ENCODE data around the gene MTCH1.

Gene MTCH1

DNA sequence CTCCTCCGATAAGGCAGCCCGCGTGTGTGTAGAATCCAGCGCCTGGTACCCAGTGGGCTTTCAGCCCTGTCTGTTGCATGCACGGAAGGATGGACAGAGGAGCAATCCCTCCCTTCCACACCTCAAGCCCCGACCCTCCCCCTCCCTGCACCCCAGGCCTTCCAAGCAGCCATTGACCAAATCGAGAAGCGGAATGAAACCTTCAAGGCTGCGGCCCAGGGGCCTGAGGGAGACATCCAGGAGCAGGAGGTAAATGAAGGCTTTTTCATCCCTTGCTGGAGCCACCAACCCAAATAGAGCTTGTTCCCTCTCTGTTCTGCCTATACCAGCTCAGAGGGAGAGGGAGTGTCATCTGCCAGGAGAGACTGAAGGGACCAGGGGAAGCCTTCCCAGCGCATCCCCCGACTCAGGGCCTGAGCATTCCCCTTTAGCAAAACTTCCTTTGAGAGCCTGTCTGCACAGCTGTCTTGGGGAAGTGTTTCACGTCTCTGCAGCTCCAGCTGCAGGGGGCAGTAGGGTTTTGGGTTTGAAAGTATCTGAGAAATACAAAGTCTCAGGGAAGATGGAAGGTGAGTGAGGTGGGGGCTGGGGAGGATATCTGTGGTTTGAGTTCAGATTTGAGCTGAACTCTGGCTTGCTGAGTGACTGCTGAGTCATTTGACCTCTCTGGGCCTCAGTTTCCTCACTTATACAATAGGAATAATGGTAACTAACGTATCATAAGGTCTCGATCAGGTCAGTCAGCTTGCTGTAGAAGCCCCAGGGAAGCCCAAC lies 35.5 kb upstream of the MTCH1 start:
- no peak for DNase-seq (ENCODE audit: extremely low read depth, low read depth)

DNA sequence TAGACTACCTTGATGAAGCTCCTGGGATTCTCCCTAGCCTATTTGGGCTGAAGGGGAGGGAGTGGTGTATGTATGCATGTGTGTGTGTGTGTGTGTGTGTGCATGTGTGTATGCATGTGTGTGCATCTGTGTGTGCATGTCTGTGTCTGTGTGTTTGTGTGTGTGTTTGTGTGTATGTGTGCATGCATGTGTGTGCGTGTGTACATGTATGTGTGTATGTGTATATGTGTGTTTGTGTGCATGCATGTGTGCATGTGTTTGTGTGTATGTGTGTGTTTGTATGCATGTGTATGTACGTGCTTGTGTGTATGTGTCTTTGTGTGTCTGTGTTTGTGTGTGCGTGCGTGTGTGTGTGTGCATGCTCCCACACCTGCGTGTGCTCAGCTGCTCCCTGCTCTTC lies 34.8 kb upstream of the MTCH1 start:
- no peak overlapping the region for H3K4me3 ChIP-seq (replicated peaks; ENCODE audit: low read depth, low read length)
- TF ChIP-seq, protein P1, sequence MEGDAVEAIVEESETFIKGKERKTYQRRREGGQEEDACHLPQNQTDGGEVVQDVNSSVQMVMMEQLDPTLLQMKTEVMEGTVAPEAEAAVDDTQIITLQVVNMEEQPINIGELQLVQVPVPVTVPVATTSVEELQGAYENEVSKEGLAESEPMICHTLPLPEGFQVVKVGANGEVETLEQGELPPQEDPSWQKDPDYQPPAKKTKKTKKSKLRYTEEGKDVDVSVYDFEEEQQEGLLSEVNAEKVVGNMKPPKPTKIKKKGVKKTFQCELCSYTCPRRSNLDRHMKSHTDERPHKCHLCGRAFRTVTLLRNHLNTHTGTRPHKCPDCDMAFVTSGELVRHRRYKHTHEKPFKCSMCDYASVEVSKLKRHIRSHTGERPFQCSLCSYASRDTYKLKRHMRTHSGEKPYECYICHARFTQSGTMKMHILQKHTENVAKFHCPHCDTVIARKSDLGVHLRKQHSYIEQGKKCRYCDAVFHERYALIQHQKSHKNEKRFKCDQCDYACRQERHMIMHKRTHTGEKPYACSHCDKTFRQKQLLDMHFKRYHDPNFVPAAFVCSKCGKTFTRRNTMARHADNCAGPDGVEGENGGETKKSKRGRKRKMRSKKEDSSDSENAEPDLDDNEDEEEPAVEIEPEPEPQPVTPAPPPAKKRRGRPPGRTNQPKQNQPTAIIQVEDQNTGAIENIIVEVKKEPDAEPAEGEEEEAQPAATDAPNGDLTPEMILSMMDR (IDR thresholded peaks at IDR 0.05; ENCODE audit: low read depth, low read length, missing control alignments), result no peak
- DNase-seq (ENCODE audit: extremely low read depth, low read depth), result no peak

More for the DNA sequence above, 35.5 kb upstream of the MTCH1 start:
- TF ChIP-seq, protein P1 (IDR thresholded peaks at IDR 0.05; ENCODE audit: low read depth, low read length, missing control alignments), result peak; percentile 63
- H3K4me3 ChIP-seq (replicated peaks; ENCODE audit: low read depth, low read length), result no peak overlapping the region

DNA sequence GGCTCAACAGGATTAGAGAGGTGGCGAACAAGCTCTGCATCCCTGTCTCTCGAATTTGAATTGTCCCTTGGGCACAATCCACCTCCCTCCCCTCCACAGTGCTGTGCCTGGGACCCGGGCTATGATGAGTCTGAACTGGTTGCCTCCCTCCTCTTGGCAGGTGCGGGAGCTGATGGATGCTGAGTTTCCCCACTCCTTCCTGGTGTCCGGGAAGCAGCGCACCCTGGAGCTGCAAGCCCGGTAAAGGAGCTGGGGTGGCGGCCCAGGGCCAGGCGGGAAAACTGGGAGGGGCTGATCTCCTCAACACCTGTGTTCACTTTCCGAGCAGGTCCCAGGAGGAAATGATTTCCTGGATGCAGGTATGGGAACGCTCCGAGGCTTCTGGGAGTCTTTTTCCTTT lies 34.4 kb upstream of the MTCH1 start:
- DNase-seq (ENCODE audit: extremely low read depth, low read depth), result no peak
- TF ChIP-seq, protein P1 (IDR thresholded peaks at IDR 0.05; ENCODE audit: low read depth, low read length, missing control alignments), result no peak
- no peak overlapping the region for H3K4me3 ChIP-seq (replicated peaks; ENCODE audit: low read depth, low read length)

DNA sequence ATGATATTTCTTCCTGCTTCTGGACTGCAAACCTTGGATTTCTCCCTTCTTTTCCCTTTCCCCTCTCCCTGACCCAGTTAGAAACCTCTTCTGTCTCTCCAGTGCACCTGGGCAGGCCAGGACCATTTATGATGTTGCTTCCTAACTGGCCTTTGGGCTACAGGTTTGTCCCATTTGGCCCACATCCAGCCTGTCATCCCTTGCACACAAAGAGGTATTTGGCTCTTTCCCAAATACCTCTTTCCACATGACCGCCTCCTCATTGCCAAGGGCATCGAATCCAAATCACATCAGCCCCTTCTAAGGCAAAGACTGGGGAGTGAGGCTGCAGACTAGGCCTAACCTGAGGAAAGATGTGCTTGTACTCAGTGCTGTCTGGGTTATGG lies 33.1 kb upstream of the MTCH1 start:
- TF ChIP-seq, protein P1 (IDR thresholded peaks at IDR 0.05; ENCODE audit: low read depth, low read length, missing control alignments), result no peak
- DNase-seq (ENCODE audit: extremely low read depth, low read depth), result no peak
- H3K4me3 ChIP-seq (replicated peaks; ENCODE audit: low read depth, low read length), result no peak overlapping the region

DNA sequence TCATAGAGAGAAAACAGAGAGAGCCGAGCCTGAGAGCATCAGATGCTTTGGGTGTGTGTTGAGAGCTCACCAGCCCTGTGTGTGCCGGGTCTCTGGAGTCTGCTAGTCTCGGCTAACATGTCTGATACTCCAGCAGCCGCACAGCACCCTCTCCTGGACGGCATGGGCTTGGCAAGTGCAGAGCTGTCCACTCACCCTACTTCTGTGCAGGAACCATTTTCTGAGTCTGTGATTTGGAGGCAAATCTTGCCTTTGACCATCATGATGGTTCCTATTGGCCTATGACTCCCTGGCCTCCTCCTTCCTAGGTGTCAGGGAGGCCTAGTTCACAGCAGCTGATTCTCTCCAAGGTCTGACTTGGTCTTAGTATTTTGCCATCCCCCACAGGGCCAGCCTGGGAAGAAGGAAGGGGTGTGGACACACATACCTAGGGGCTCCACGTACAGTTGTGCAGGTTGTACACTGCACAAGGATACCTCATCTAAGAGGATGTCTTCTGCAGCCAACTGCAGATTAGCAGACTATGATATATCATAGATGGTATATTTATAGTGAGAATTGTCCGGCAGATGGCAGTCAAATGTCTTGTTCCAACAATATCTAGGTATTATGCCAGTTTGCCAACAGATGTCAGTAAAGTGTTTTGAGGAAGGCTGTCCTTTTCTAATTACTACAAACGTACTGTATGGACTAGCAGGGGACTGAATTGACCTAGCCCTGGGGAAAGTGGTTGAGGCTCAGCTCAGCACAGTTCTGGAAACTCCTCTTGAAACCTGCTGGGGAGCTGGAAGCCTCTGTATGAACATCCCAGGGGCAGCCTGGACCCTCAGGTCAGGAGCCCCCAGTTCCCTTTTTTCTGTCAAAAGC lies 32.4 kb upstream of the MTCH1 start:
- TF ChIP-seq, protein P1 (IDR thresholded peaks at IDR 0.05; ENCODE audit: low read depth, low read length, missing control alignments), result peak; percentile 96
- DNase-seq (ENCODE audit: extremely low read depth, low read depth), result peak; percentile 67
- H3K4me3 ChIP-seq (replicated peaks; ENCODE audit: low read depth, low read length), result no peak overlapping the region

DNA sequence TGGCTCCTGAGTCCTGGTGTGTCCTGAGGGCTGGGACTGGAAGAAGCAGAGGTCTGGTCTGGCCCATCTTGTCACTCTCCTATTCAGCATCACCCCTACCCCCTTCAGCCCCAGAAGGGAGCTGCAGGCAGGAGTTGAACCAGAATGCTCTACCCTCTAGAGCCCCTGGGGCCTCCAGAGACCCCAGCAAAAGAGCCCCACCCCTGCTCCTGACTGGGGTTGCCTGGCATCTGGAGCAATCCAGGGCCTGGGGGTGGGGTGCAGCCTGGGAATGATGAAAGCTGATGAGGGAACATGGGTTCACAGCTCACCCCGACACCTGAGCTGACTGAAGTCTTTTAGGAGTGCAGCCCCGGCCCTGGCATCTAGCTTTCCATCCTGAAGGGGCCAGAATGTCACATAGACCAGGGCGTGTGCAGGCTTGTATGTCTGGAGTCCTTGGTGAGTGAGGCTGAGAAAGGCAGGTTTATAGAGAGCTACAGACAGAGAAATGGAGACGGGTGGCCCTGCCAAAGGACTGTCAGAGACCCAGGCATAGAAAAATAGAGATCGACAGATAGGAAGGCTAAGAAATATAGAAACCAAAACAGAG lies 31.7 kb upstream of the MTCH1 start:
- DNase-seq (ENCODE audit: extremely low read depth, low read depth), result no peak
- TF ChIP-seq, protein P1 (IDR thresholded peaks at IDR 0.05; ENCODE audit: low read depth, low read length, missing control alignments), result no peak
- no peak overlapping the region for H3K4me3 ChIP-seq (replicated peaks; ENCODE audit: low read depth, low read length)

All from HFF-Myc (cell line).